Left renal cortex interstitium (tissue), 4 donors: ENCODE results near the gene LPCAT1. TPM values are rescaled to one million over a fixed set of nuclear protein-coding genes. Genes with fewer than 3 reads are reported as not detected.

Source experiments
- DNase-seq, 4 donors: peaks; one replicate each; pipeline ENCODE4 v3.0.0-alpha.2; 2013; ENCODE audit warnings: low read depth in 4 of 4, low spot score in 2 of 4, missing footprints in 1 of 4
- polyA plus RNA-seq, 4 donors: library from polyadenylated mRNA; unstranded; fragments of 120-200 nt; gene quantifications; one replicate each; pipeline ENCODE4 v1.2.1, GENCODE V29; 2013; ENCODE audit not compliant: insufficient read length in 4 of 4

The LPCAT1 gene
- polyA plus RNA-seq, 4 donors = 40.6 to 48.3 (median 43.6) TPM

- no peak for DNase-seq
Measured at GRCh38 chr5:1446602-1447343, 77.0 kb downstream of the LPCAT1 start.

DNA sequence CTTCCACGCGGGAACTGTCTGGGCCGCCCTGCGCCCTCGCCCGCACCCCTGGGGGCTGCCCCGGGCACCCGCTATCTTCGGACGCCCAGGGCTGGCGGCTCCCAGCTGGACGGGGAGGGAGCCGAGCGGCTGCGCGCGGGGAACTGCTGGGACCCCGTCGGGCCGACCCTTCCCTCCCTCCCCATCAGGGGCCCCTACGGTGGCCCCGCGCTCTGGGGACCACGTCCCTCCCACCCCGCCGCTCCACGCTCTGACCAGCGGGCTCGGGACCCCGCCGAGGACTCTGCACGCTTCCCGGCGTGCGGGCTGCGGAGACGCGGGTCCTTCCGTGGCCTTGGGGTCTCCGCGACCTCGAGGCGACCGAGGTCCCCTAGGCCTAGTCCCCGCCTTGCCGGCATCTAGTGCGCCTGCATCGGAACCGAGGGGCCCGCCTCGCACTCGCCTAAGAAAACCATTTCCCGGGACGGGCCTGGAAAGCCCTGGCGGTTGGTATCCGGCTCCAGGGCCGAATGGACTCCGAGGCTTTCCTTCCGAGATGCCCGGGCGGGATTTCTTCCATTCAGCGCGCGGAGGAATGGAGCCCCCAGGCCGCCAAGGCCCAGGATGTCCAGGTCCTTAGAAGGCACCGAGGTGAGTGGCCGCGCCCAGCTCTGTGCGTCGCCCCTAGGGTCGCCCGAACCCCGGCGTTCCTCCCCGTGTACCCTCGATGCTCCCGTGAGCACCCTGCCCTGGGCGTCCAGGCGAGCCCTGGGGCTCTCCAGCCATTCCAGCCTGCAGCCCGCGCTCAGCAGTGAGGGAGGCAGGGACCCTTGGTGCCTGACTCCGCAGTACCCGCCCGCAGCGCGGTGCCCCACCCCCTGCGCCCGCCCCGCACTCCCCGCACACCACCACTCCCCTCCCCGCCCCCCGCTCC, 77.8 kb downstream of the LPCAT1 start:
- DNase-seq = no peak

DNA sequence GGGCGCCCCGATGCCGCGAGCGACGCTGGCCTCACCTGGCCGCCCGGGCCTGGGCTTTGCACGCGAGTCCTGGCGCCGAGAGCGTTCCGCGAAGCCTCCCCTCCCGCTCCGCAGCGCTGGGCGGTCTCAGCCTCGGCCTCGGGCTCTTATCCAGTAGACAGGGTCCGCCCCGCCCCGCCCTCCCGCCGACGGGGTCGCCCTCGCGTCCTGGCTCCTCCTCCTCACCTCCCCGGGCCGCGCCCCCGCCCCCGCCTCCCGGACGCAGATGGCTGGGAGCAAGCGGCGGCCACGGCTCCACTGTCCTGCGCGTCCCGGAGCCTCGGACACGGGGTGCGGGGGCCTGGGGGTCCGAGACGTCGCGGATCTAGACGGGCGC, 78.5 kb downstream of the LPCAT1 start, which contains the start of gene SLC6A3:
Gene SLC6A3 (minus strand): TSS at position 128 of the 376 bp plus-strand sequence. CDS start 2,243 bp downstream, outside the sequence.
- DNase-seq = peak in 3 of 4 donors; percentile 28 to 41 (median 36)

GRCh38 chr5:1444361-1445189, 79.2 kb downstream of the LPCAT1 start:
- DNase-seq = no peak

DNA sequence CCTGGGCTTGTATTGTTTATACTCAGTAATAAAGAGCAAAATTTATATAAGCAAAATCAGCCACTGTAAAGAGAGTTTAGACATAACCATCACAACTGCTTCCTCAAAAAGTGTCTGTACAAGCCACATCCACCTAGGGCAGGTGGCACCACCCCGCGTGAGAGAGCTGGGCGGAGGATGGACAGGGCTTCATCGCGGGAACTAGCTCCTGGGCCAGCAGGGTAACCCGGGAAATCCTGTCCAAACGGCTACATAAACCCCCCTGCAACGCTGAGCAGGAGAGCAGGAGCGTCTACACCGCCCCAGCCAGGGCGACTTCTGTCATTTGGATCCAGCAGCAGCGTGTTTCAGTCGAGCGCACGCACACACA, 79.8 kb downstream of the LPCAT1 start:
- no peak for DNase-seq

GRCh38 chr5:1443171-1443570, 80.6 kb downstream of the LPCAT1 start:
- DNase-seq = no peak

DNA sequence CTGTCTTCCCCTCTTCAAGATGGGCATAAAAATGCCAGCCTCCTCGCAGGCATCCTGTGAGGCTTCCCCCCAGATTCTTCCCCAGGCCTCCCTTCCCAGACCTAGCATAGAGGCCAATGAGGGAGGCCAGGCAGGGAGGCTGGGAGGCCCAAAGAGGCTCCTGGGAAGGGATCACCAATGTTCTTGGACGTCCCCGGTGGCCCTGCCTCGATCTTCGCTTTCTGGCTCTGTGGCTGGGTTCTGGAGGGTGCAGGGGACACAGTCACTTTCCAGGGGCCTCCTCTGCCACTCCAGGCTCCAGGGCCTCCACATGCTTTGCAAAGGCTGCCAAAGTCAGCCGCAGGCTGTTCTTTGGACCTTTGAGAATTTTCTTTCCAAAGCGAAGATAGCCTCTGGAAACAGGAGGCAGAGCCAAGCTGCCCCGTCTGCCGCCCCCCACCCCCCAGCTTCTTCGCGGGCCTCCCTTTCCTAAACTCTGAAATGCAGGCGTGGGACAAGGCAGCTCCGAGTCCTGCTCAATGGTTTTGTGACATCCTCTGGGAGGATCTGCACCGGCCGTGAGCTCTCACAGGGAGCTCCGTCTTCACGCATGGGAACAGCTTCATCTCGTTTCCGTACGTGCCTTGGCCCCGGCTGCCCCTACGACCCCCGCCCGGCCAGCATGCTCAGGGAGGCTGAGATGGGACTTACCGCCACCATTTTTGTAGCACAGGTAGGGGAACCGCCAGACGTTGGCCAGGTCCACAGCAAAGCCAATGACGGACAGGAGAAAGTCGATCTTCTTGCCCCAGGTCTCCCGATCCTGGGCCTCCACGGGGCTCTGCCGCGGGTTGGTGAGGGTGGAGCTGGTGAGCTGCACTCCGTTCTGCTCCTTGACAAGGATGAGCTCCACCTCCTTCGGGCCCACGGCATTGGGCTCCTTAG, 81.3 kb downstream of the LPCAT1 start:
- DNase-seq = no peak

- no peak for DNase-seq
Measured at GRCh38 chr5:1441166-1441865, 82.4 kb downstream of the LPCAT1 start.

GRCh38 chr5:1440098-1440493, 83.7 kb downstream of the LPCAT1 start:
- DNase-seq = no peak

- DNase-seq = no peak
Measured at GRCh38 chr5:1439388-1440097, 84.2 kb downstream of the LPCAT1 start.

DNA sequence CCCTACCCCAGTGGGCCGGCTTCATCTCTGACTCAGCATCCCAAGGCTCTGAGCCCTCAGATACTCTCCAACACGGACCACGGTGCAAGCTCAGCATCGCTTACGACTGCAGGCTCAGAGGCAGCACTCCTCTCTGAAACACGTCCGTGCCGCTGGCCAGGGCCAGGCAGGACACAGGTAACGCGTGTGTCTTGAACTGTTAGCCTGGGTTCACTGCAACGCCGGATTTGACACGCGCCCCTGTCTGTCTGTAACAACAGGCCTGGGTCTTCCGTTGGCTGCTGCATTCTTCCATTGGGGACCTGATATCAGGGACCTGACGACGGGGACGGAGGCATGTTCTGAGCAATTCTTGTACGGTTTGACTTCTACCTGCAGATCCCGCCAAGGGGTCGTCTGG, 84.9 kb downstream of the LPCAT1 start:
- DNase-seq = no peak

GRCh38 chr5:1437876-1438559, 85.7 kb downstream of the LPCAT1 start:
- no peak for DNase-seq

- no peak for DNase-seq
Measured at GRCh38 chr5:1437226-1437829, 86.4 kb downstream of the LPCAT1 start.

DNA sequence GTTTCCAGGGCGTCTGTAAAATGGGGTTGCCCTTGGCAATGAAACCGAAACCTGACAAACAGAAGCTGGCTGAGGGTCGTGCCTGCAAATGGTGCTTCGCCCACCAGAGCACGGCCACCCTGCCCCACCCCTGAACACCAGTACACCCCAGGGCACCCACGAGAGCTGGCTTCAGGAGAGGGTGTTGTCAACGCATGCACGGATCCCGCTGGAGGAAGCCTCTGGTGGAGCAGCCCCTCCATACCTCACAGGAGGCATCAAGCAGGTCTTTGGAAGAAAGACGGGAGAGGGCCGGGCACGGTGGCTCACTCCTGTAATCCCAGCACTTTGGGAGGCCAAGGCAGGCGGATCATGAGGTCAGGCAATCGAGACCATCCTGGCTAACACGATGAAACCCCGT, 87.1 kb downstream of the LPCAT1 start:
- no peak for DNase-seq

- no peak for DNase-seq
Measured at GRCh38 chr5:1436036-1436435, 87.7 kb downstream of the LPCAT1 start.

- DNase-seq = no peak
Measured at GRCh38 chr5:1435369-1435768, 88.4 kb downstream of the LPCAT1 start.

DNA sequence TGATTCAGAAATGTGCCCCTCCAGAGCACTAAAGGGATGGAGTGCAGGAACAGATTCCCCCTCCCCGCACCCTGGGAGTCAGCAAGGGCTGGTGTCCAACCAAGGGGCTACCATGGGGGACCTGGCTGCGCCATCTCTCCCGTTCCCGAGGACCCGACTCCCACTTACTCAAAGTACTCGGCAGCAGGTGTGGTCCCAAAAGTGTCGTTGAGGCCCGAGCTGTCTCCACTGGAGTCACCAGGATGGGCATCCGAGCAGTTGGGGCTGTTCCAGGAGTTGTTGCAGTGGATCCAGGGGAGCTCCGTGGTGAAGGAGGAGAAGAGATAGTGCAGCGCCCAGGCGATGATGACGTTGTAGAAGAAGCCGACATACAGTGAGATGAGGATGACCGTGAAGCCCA, 91.5 kb downstream of the LPCAT1 start:
- DNase-seq = no peak

GRCh38 chr5:1431896-1432295, 91.9 kb downstream of the LPCAT1 start:
- DNase-seq = no peak
